ENCODE results near the gene RBM7.

Gene RBM7

GRCh38 chr11:114395736-114396135, 4.7 kb upstream of the RBM7 start:
- DNase-seq, result no peak

- no peak for DNase-seq
These were observed 3.5 kb upstream of the RBM7 start for GRCh38 chr11:114396916-114397315.

DNA sequence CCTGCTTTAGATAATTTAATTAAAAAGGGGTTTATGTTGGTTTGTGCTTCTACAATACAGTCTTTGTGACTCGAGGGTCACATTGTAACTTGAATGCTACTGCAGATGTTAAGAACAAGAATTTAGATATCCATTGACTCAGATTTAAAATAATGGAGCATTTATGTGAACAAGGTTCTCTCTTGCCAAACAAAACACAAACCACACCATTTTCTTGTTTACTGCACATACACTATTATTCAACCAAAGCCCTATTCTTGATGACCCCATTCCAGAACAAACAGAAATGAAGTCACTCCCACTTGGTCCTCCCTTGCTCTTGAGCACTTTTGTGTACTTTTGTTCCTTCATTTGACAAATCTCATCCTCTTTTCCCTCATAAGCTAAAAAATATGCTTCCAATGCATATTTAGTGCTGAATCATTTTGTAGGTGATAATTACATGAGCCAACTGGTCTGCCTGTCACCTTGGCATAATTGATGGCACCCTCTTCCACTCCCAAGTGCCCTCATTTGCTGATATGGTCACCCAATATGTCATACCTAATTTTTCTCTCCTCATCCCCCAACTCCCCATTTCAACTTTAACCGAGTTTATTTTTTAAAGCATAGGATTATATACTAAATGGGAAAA, 3.0 kb upstream of the RBM7 start:
- DNase-seq, result no peak

- no peak for DNase-seq
These were observed 2.1 kb upstream of the RBM7 start for GRCh38 chr11:114398303-114398920.

GRCh38 chr11:114399490-114400215, 813 bp upstream of the RBM7 start:
- DNase-seq, result peak in 4 of 56 donors; percentile 38 to 78 (median 58)

DNA sequence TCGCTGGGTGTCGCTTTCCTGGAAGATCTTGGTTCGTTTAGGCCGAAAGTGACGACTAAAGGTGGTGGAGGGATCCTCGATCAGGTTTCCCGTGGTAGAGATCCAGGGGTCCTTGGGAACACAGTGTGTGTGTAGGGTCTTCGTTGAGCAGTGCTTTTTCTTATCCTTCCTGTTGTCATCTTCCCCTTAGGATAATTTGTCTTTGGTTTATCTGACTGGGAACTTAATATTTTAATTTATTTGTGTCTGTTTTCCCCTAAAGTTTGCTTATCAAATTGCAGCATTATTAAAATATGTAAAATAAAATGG, 403 bp downstream of the RBM7 start:
- peak in 1 of 56 donors; percentile 23 for DNase-seq

DNA sequence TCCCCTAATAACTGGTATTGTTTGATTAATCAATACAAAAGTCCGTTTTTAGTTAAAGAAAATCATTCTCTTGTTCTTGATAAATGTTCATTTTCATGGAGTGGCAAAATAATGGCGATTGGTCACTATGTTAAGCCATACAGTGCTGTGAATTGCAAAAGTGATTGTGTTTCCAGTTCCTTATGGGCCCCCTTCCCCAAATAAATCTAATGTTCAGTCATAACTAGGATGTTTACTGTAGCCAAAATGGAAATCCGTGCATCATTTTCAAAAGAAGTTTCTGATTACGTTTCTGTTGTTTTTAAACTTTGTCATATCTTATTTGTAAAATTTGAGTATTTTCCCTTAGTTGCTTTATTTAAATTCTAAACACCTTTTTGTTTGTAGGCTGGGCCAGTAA, 845 bp downstream of the RBM7 start:
- DNase-seq, result no peak

GRCh38 chr11:114412946-114413345, 12.5 kb downstream of the RBM7 start:
- no peak for DNase-seq

- DNase-seq, result no peak
These were observed 13.5 kb downstream of the RBM7 start for GRCh38 chr11:114413958-114414357.

- DNase-seq, result no peak
These were observed 16.0 kb downstream of the RBM7 start for GRCh38 chr11:114416441-114416961.

DNA sequence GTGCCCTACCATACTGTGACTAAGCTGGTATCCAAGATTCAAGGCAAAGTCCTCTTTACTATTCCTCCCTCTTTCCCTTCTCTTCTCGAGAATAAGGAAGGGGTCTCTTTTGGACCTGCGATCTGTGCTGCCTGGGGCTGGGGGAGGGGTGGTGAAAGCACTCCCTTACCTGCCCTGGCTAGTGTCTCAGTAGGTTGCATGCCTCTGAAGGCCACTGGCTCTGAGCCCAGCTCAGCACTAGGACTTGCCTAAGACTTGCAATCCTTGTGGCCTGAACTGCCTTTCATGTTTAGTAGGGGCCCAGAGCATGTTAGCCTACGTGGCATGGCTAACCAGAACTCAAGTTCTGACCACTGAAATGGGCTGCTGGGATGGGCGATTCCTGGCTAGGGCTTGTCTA, 25.8 kb downstream of the RBM7 start:
- no peak for DNase-seq

DNA sequence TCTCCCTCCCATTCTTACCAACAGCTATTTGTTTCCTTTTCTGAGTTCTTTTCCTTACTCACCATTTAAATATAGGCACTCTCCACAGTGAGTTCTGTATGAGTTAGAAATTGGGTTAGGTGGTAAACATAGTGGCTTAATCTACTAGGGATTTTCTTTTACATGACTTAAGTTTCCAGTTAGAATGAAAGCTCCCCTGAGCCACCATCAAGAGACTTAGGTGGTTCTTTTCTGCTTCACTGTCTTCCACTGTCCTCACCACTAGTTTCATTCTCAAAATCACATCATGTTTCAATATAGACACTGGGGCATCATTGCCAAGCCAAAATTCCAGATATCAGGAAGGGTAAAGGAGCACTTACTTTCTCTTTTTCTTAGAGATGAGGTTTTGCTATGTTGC, 29.8 kb downstream of the RBM7 start:
- no peak for DNase-seq

- DNase-seq, result no peak
These were observed 32.4 kb downstream of the RBM7 start for GRCh38 chr11:114432893-114433292.

- no peak for DNase-seq
These were observed 32.9 kb downstream of the RBM7 start for GRCh38 chr11:114433376-114433775.

DNA sequence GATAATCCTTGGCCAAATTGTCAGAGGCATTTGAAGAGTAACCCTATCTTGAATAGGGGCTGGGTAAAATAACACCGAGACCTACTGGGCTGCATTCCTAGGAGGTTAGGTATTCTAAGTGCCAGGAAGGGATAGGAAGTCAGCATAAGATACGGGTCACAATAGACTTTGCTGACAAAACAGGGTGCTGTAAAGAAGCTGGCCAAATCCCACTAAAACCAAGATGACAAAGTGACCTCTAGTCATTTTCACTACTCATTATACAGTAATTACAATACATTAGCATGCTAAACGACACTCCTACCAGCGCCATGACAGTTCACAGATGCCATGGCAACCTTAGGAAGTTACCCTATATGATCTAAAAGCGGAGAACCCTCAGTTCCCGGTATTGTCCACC, 37.8 kb downstream of the RBM7 start:
- DNase-seq, result no peak

GRCh38 chr11:114439229-114440120, 39.0 kb downstream of the RBM7 start, which contains the start of gene REXO2:
Gene REXO2 (plus strand): TSS chr11:114439467. CDS start chr11:114439529, 62 bp downstream.
- peak; percentile 59 to 97 (median 92) for DNase-seq

DNA sequence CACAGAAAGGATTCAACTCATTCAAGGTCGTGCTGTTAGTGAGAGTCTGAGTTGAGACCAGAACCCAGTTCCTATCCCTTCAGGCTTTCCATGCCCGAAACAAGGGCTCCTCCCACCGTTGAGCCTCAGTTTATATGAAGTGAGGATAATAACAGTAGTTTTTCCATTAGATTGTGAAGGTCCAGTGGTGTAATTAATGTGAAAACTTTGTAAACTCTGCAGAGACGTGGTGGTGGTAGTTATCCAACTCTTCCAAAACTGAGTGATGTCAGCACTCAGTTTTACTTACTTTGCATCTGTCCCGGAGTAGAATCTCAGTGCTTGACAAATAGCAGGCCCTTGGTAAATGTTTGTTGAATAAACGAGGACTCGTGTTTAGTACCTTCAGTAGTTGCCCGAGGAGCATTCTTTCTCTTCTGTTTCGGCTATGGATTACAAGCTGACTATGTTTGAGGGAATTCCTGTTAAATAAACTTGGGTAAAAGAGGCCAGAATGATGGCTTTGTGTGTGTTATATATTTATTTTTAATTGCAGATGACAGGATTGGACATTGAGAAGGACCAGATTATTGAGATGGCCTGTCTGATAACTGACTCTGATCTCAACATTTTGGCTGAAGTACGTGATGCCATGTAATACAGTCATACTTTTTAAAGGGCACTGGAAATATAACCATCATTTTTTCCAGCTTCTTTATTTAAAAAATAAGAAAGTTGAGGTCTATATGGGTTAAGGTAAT, 39.8 kb downstream of the RBM7 start:
- DNase-seq, result peak in 9 of 56 donors; percentile 5 to 60 (median 27)

DNA sequence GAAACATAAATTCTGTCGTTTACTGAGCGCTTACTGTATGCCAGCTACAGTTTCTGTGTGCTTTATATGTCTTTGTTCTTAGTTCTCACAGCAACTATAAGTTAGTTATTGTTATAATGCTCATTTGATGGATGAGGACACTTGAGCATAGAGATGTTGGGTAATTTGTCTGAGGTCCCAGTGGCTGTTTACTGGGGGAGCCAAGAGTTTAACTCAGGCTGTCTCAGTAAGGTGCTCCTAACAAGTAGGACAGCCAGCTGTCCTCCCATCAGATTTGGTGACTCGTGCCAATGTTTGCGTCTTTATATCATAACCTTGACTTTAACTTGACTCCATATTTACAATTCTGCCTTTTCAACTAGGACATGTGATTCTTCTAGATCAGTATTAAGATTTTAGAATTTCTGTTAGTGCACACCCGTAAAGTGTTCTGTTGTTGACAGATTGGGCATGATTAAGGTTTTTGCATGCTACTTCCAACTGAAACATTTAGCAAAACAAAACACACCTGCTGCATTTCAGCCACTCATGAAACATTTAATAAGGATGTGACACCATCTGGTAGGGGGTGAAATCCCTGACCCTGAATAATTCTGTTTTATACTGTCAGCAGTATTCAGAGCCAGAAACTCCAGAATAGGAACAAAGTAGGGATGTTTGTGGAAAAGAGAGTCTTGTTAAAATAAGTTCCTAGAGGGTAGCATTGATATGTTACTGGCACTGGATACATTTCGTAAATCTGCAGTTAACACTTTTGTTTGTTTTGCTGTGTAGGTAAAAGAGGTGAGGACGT, 40.7 kb downstream of the RBM7 start:
- DNase-seq, result no peak

GRCh38 chr11:114441921-114442320, 41.5 kb downstream of the RBM7 start:
- no peak for DNase-seq

GRCh38 chr11:114442536-114442935, 42.1 kb downstream of the RBM7 start:
- DNase-seq, result no peak

Measured in amygdala (tissue), 56 donors.